Ramos (cell line): Measurements from ENCODE around the gene FIBCD1.
"Not testable (repeated sequence)": the region's sequence is repeated elsewhere in the genome, so short reads cannot be mapped to it uniquely, and the experiment has no call there.

Experiments
- in situ Hi-C: fragments of 300-500 bp; cut with MboI; formaldehyde crosslinking; loops from one replicate; pipeline ENCODE4 v1.14.3; 2022; ENCODE audit warnings: low sequenced_read_pairs; ENCODE audit not compliant: unreplicated experiment

FIBCD1 gene

GRCh38 chr9:130912932-130913598 is 26.0 kb downstream of the FIBCD1 start:
- in situ Hi-C loops, result no loop called here

DNA sequence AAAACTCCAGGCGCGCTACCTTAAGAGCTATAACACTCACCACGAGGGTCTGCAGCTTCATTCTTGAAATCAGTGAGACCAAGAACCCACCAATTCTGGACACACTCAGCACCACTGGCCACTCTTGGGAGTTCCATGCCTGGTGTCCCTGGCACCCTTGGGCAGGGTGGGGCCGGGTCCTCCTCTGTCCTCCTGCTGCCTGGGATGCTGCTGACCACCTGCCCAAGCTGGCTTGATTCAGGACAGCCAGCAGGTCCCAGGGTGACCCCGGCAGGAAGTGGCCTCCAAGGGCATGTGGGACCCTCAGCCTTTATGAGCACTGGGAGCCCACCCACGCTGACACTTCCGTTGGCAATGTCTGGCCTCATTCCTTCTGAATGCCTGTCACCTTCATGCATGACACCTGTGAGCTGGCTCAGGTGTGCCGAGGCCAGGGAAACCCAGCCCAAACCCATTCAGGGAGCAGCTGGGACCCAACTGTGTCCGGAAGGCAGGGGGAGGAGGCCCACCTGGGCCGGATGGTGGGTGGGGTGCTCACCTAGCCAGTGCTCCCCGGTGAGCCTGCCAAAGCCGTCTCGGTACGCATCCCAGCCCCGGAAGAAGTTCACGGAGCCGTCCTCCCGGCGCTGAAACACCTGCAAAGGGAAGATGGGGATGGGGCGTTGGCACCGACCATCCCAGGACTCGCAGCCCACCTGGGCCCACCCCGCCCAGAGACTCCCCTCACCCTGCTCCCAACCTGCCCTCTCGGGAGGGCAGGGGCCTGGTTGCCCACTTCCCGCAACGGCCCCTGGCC is 27.6 kb downstream of the FIBCD1 start:
- in situ Hi-C loops, result no loop called here

DNA sequence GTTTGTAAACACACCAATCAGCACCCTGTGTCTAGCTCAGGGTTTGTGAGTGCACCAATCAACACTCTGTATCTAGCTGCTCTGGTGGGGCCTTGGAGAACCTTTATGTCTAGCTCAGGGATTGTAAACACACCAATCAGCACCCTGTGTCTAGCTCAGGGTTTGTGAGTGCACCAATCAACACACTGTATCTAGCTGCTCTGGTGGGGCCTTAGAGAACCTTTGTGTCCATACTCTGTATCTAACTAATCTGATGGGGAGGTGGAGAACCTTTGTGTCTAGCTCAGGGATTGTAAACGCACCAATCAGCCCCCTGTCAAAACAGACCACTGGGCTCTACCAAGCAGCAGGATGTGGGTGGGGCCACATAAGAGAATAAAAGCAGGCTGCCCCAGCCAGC is 28.4 kb downstream of the FIBCD1 start:
- in situ Hi-C loops, result not testable (repeated sequence)

- in situ Hi-C loops, result not testable (repeated sequence)
Measured at GRCh38 chr9:130910041-130910440, 29.0 kb downstream of the FIBCD1 start.

- in situ Hi-C loops, result no loop called here
Measured at GRCh38 chr9:130908878-130909355, 30.1 kb downstream of the FIBCD1 start.

GRCh38 chr9:130908146-130908877 is 30.7 kb downstream of the FIBCD1 start:
- in situ Hi-C loops, result no loop called here

DNA sequence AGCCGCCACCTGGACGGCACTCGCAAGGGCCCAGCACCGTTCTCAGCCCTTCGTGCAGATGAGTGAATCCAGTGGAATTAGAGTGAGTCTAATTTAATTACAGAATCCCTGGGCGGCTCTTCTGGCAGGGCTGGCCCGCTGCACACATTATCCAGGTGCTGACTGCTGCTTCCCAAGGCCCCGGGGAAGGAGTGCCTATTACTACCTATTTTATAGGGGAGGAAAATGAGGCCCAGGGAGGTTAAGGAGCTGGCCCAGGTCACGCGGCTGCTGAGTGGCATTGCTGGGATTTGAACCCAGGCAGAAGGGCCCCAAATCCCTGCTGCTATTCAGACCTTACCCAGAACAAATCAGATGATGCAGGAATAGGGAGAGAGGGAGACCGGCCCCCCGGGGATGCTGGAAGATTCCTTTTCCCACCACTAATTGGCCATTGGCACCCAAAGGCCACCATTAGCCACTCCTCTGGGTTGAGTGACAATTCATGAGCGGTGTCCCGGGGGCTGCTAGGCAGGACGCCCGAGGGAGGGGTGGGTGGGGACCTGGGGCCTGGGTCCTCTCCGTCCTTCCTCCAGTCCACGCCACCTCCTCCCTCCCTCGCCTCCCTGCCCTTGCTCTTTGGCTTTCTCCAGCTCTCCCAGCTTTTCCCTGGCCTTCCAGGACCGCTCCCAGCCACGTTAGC is 32.2 kb downstream of the FIBCD1 start:
- in situ Hi-C loops, result no loop called here

- in situ Hi-C loops, result no loop called here
Measured at GRCh38 chr9:130905902-130906734, 32.9 kb downstream of the FIBCD1 start.

GRCh38 chr9:130905125-130905901 is 33.7 kb downstream of the FIBCD1 start:
- in situ Hi-C loops, result no loop called here

DNA sequence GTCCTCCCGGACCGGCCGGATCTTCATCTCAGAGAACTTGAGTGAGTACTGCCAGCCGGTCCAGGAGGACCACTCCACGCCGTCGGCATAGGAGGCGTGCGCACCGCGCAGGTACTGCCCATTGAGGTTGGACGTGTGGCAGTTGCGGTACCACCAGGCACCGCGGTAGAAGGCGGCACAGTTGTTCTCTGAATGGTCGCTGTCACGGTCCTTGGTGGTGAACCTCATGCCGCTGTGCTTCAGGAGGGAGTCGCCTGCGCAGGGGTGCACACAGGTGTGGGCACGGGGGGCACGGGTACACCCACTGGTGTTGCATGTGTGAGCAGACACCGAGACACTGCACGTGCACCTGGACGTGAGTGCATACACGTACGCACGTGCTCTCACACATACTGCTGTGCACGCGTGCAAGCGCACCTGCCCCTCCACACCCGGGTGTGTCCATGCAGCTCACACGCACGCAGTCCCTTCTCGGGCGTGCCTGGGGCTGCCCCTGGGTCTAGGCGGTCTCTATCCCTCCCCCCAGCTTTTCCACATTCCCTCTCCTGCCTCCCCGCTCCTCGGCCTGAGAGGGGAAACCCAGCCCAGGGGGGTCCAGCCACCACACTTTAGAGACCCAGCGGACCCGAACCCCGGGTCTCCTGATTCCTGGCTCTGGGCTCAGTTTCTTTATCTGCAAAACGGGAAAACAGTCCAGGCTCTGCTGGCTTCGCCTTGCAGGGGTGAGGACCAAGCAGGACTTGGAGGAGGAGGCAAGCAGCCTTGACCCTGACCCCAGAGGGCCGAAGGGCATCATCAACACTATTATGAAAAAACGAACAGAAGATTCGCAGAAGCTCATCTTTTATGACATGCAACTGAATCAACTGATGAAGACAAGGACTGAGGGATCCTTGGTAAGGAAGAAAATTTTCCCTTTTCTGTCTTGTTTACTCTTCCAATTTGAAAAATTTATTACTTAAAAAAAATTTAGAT is 34.7 kb downstream of the FIBCD1 start:
- in situ Hi-C loops, result no loop called here

DNA sequence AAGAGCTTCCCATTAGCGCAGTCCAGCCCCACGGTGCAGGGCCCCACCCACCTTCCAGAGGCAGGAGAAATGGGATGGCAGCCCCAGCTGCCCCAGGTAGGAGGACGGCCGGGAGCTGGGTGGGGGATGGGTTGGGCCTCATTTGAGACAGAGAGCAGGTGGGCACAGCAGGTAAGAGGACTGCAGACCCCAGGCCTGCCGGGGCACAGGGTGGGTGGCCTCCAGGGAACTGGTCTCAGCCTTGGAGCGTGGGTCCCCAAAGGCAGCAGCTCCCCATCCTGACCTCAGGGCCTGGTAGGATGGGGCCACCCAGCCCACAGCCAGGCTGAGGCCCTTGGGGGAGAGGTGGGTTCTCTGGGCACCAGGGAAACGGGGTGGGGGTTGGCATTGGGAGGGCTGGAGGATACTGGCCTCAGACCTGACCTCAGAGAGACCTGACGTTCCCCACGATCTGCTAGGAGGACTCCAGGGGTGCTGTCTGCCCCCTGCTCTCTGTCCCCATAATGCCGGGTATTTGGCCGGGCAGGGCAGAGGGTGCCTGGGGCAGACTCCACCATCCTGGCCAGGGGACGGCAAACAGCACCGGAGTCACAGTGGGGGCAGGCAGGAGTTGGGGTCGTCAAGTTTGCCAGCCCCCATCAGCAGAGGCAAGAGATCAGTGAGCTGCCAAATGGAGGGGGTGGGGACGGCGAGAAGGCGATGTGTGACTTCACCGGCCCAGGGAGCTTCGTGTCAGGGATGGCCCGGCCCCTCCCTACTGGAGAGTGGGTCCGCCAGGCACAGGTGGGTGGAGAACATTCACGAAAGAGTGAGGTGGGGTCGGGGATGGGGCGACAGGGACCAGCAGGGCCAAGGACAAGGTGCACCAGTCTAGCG is 35.6 kb downstream of the FIBCD1 start:
- in situ Hi-C loops, result no loop called here

DNA sequence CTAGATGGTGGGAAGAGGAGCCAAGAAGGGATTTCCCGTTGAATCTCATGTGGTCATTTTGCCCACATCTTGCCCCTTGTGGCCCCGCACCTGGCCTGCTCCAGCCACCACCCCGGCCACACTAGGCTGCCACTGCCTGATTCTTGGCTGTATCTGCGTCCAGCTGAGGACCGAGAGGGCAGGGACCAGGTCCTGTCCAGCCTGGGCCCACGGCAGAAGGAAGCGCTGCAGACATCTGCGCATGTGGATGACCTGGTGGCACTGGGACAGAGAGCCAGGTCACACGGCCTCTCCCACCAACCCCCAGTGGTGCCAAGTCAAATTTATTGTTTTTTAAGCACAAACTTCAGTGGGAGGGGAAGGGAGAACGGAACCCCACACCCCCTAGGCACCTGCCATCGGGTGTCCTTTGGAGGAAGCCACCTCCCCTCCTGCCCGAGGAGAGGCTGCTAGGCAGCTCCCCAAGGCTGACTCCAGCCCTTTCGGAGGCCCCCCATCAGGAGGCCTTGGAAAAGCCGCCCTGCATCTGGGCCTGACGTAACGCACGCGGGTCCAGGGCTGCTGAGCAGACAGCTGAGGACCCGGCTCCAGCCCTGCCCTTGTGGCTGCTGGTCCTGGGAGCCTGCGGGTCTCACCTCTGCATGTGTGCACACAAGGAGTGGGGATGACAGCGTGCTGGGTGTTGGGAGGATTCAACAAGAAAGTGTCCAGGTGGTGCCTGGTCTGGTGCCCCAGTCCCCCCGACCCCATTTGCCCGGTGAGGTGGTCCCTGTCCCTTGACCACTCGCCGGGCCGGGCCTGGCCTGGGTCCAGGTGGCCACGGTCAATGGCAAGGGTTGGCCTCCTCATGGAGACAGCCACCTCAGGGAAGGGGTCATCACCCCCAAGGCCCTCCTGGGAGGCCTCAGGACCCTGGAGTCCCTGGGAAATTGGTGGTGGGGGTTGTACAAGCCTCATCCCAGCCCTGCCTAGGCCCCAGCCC is 36.6 kb downstream of the FIBCD1 start:
- in situ Hi-C loops, result no loop called here

DNA sequence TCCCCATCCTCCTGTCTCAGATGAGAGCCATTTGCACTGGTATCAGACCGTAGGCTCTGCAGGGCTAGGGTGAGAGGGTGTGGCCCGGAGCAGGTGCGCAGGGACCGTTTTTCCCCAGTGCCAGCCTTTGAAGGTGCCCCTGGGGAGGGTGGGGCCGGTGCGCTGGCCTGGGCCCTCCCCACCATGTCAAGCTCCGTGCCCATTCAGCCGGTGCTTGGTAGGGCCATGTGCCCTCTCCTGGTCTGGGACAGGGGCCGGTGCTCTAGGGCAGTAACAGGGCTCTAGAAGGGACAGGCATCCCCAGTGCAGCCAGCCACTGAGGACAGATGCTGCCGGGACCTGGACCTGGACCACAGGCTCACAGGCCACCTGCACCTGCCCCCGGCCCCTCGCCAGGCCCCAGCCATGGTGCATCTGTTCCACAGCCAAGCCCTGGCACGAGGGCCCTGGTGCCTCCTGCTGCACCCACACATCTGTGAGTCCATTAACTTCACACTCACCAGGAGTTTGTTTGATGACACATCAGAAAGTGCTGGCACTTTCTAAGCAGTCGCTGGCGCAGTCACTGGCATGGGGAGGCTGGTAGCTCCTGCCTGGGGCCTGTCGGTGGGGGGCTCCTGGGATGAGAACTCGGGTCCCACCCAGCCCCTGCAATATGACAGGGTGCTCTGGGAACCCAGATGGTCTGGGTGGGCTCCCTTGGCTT is 37.4 kb downstream of the FIBCD1 start:
- in situ Hi-C loops, result no loop called here

DNA sequence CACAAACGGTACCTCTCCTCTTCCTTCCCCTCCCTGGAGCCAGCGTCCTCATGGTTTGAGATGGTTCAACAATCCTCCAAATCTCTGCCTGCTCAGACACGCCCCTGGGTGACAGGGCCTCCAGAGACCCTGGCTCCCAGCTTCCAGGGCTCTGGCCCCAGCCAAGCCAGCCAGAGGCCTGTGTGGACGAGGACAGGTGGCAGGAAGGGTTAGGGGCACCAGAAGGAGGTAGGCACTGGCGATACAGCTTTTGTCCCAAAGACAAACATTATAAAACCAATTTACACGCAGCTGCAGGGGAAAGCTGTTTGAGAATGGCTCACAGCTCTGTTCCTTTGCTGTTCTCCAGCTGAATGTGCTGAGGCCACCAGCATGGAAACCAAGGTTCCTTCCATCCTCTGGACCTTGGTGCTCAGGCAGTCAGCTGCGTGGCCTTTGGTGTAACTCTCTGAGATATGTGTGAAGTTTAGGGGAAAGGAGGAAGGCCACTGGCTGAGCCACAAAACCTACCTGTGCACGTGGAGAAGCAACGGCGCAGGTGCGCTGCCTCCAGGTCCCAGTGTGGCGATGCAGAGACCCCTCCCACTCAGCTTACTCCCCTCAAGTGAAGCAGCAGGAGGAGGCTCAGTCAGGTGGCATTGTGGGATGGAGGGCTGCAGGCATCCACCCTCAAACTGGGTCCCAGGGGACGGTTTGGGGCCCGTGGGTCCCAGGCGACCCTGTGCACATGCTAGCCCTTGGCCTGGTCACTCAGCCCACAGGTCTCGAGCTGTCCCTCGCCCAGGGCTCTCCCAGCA is 38.1 kb downstream of the FIBCD1 start:
- in situ Hi-C loops, result no loop called here
